Spleen (tissue), 11 donors: Measurements from ENCODE around the gene CD82. TPM values are rescaled to one million over a fixed set of nuclear protein-coding genes. Genes with fewer than 3 reads are reported as not detected.
A peak's percentile ranks its signal among the peaks of the same experiment; 100 is the strongest.

Source experiments
- DNase-seq: peaks from one replicate; pipeline ENCODE4 v3.0.0-alpha.2; 2020
- H3K27ac ChIP-seq, 8 donors: fragments of 200-600 bp; sonication (generic) in 7 of 8; 1 replicate in 4 of 8; 2 replicates in 4 of 8; pipeline versions ENCODE4 v1.5.0 to v1.8.0; 2016 to 2021; ENCODE audit warnings: inconsistent platforms in 4 of 8, mild to moderate bottlenecking in 4 of 8, moderate library complexity in 1 of 8
- H3K27me3 ChIP-seq, 7 donors: fragments of 200-600 bp; sonication (generic) in 6 of 7; replicated peaks in 1 of 7; 1 replicate in 4 of 7; 2 replicates in 3 of 7; pipeline versions ENCODE4 v1.5.0 to v1.8.0; 2016 to 2021; ENCODE audit warnings: inconsistent platforms in 3 of 7, mild to moderate bottlenecking in 1 of 7
- H3K36me3 ChIP-seq, 6 donors: fragments of 200-600 bp; sonication (generic) in 5 of 6; 1 replicate in 4 of 6; 2 replicates in 2 of 6; pipeline versions ENCODE4 v1.5.0 to v1.8.0; 2016 to 2021; ENCODE audit warnings: inconsistent platforms in 2 of 6
- H3K4me1 ChIP-seq, 6 donors: fragments of 200-600 bp; sonication (generic) in 5 of 6; 1 replicate in 3 of 6; 2 replicates in 3 of 6; pipeline versions ENCODE4 v1.5.0 to v1.8.0; 2016 to 2021; ENCODE audit warnings: inconsistent platforms in 3 of 6
- H3K4me3 ChIP-seq, 8 donors: fragments of 200-600 bp; sonication (generic) in 7 of 8; 1 replicate in 4 of 8; 2 replicates in 4 of 8; pipeline versions ENCODE4 v1.5.0 to v1.8.0; 2016 to 2021; ENCODE audit warnings: inconsistent platforms in 4 of 8, mild to moderate bottlenecking in 4 of 8, moderate library complexity in 2 of 8
- H3K9me3 ChIP-seq, 8 donors: fragments of 200-600 bp; sonication (generic) in 7 of 8; 1 replicate in 4 of 8; 2 replicates in 4 of 8; pipeline versions ENCODE4 v1.5.0 to v1.8.0; 2016 to 2021; ENCODE audit warnings: inconsistent platforms in 4 of 8
- POLR2A ChIP-seq, 3 donors: fragments of 450-650 bp; IDR thresholded peaks; one replicate each; pipeline ENCODE4 v1.5.1; 2017; ENCODE audit warnings: antibody characterized with exemption in 3 of 3, mild to moderate bottlenecking in 1 of 3
- POLR2AphosphoS5 ChIP-seq, 3 donors: sonication (generic); formaldehyde crosslinking; IDR thresholded peaks; one replicate each; pipeline ENCODE4 v1.5.1; 2017; ENCODE audit warnings: antibody characterized with exemption in 3 of 3
- WGBS, 5 donors: extraction: QIAGEN DNeasy Blood & Tissue Kit in 3 of 5; methylation state at CpG; one replicate each; pipeline versions ENCODE4 v1.1.5 to v1.1.7; 2013 to 2018; 5-methylcytosine and 5-hydroxymethylcytosine counted together
- intact Hi-C: fragments of 100-400 bp; cut with DNase I; formaldehyde crosslinking; loops from one replicate; pipeline ENCODE4 v1.15.0; 2023; ENCODE audit warnings: low total_unique reads
- polyA plus RNA-seq, 3 donors: library from polyadenylated mRNA; stranded (reverse); fragments of 200-250 nt; gene quantifications; one replicate each; pipeline ENCODE4 v1.2.1, GENCODE V29; 2013
- total RNA-seq, 7 donors: library from RNA; depleted of rRNA in 3 of 7; stranded (reverse); fragments of >200 nt in 3 of 7; fragmentation: NEBNext Ultra II Directional in 4 of 7; extraction: Animal tissue kit (Norgen Biotek cat#: 25700) in 4 of 7; gene quantifications; one replicate each; pipeline versions ENCODE4 v1.1.0 to v1.2.1, GENCODE V29; 2016 to 2021
- TF ChIP-seq, protein P1 (sequence below), 11 experiments: fragments of 200-600 bp in 7 of 11; fragments of 450-650 bp in 4 of 11; sonication (generic) in 4 of 11; IDR thresholded peaks in 8 of 11; conservative IDR thresholded peaks in 3 of 11; 1 replicate in 7 of 11; 2 replicates in 4 of 11; pipeline versions ENCODE4 v1.4.0 to v1.8.0; 2016 to 2021; ENCODE audit warnings: antibody characterized with exemption in 11 of 11, inconsistent platforms in 4 of 11, mild to moderate bottlenecking in 1 of 11
- donor health status: healthy with polysubstance abuse.
- donor health status: DM: no; HTN: no; CAD: no; lungs with moderate emphysema.
- donor health status: DM: no; HTN: no; CAD: no.
- donor health status: Bipolar disorder and iron deficiency.
- donor health status: healthy.
- donor health status: DM: no; HTN: no; CAD: no.
- donor health status: DM: yes; HTN: yes; CAD: no.

Gene CD82
- total and polyA plus RNA-seq, 10 donors, result 27.8 to 174 (median 95.2) TPM

- 35 to 70% (median 48%) methylated on average over 6 to 9 of the region's 9 CpGs for WGBS, 5 donors
- peak; percentile 72 for DNase-seq
- H3K27ac ChIP-seq, result no peak overlapping the region
- TF ChIP-seq POLR2A (IDR thresholded peaks at IDR 0.05), result no peak
- TF ChIP-seq, protein P1, sequence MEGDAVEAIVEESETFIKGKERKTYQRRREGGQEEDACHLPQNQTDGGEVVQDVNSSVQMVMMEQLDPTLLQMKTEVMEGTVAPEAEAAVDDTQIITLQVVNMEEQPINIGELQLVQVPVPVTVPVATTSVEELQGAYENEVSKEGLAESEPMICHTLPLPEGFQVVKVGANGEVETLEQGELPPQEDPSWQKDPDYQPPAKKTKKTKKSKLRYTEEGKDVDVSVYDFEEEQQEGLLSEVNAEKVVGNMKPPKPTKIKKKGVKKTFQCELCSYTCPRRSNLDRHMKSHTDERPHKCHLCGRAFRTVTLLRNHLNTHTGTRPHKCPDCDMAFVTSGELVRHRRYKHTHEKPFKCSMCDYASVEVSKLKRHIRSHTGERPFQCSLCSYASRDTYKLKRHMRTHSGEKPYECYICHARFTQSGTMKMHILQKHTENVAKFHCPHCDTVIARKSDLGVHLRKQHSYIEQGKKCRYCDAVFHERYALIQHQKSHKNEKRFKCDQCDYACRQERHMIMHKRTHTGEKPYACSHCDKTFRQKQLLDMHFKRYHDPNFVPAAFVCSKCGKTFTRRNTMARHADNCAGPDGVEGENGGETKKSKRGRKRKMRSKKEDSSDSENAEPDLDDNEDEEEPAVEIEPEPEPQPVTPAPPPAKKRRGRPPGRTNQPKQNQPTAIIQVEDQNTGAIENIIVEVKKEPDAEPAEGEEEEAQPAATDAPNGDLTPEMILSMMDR (IDR thresholded peaks at IDR 0.05 in 8 of 11, conservative IDR thresholded peaks at IDR 0.05 in 3 of 11), result no peak
- peak in 2 of 3 donors; percentile 44 to 48 for TF ChIP-seq POLR2AphosphoS5 (IDR thresholded peaks at IDR 0.05)
- H3K4me1 ChIP-seq, result peaks cover 7 to 51% (median 22%) of the 10 kb centered on the region in 6 donors
- intact Hi-C loops, result no loop called here
- peaks cover 0 to 4% (median 0%) of the 10 kb centered on the region in 8 donors for H3K9me3 ChIP-seq
- H3K36me3 ChIP-seq, result no peaks in the 10 kb centered on the region
- H3K4me3 ChIP-seq, result no peak overlapping the region
- peaks cover 0 to 2% (median 0%) of the 10 kb centered on the region in 7 donors for H3K27me3 ChIP-seq
Observed at GRCh38 chr11:44627911-44628729, 62.7 kb downstream of the CD82 start.

GRCh38 chr11:44628730-44629700 lies 63.6 kb downstream of the CD82 start:
- H3K27me3 ChIP-seq, result peaks cover 0 to 11% (median 0%) of the 10 kb centered on the region in 7 donors
- intact Hi-C loops, result no loop called here
- no peaks in the 10 kb centered on the region for H3K36me3 ChIP-seq
- peaks cover 0 to 4% (median 0%) of the 10 kb centered on the region in 8 donors for H3K9me3 ChIP-seq
- peaks cover 0 to 42% (median 17%) of the 10 kb centered on the region in 6 donors for H3K4me1 ChIP-seq
- no peak for DNase-seq
- H3K27ac ChIP-seq, result no peak overlapping the region
- H3K4me3 ChIP-seq, result no peak overlapping the region
- 82 to 90% (median 84%) methylated on average over 14 of the region's 14 CpGs for WGBS, 5 donors
- TF ChIP-seq, protein P1 (IDR thresholded peaks at IDR 0.05 in 8 of 11, conservative IDR thresholded peaks at IDR 0.05 in 3 of 11), result no peak
- no peak for TF ChIP-seq POLR2A (IDR thresholded peaks at IDR 0.05)
- no peak for TF ChIP-seq POLR2AphosphoS5 (IDR thresholded peaks at IDR 0.05)

DNA sequence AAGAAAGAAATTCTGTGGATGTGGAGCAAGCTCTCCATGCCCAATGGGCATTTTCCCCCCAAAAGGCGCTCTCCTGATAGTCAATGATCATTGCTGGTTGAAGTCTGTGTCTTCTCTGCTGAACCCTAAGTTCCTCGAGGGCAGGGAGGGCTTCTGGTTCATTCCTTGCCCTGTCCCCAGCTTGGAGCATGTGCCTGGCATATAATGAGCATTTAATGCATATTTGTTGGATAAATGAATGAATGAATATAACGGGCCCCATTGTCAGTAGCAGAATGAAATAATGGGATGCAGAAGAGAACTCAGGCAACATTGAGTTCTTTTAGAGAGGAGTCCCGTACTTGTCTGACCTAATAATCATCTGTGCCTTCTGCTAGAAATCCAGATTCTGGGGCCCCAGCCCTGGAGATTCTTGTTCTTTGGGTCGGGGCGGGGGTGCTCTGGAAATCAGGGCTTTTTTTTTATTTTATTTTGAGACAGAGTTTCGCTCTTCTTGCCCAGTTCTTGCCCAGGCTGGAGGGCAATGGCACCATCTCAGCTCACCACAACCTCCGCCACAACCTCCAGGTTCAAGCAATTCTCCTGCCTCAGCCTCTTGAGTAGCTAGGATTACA lies 64.4 kb downstream of the CD82 start:
- Histone ChIP-seq H3K4me1 (peaks cover 0 to 42% (median 20%) of the 10 kb centered on the region in 6 donors), H3K36me3 (no peaks in the 10 kb centered on the region), H3K27me3 (peaks cover 0 to 19% (median 0%) of the 10 kb centered on the region in 7 donors), H3K27ac (no peak overlapping the region), H3K9me3 (peaks cover 0 to 4% (median 0%) of the 10 kb centered on the region in 8 donors), H3K4me3 (no peak overlapping the region)
- DNase-seq, result no peak
- intact Hi-C loops, result no loop called here
- WGBS, 5 donors, result 87 to 93% (median 91%) methylated on average over 8 of the region's 8 CpGs
- TF ChIP-seq, protein P1 (IDR thresholded peaks at IDR 0.05 in 8 of 11, conservative IDR thresholded peaks at IDR 0.05 in 3 of 11), result no peak
- no peak for TF ChIP-seq POLR2AphosphoS5 (IDR thresholded peaks at IDR 0.05)
- no peak for TF ChIP-seq POLR2A (IDR thresholded peaks at IDR 0.05)
